Measurements from ENCODE around the gene ANGEL2.
"Not testable (repeated sequence)": the region's sequence is repeated elsewhere in the genome, so short reads cannot be mapped to it uniquely, and the experiment has no call there.

The ANGEL2 gene

DNA sequence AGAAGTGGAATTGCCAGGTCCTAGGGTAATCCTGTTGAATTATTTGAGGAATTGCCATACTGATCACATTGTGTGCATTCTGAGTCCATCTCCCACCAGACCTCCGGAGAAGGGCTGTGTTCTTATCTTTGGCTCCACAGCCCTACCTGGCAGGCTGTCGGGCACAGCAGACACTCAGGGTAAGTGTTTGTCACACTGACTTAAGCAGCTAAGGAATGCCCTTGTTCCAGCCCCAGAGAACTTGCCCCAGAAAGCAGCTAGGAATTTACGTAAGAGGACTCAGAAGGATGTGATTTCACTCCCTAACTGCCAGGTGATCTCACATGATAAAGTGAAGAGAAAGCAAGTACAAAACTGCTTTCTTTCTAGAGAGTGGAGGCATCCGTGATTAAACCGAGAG is 44.4 kb downstream of the ANGEL2 start:
- peaks cover 85% of the 10 kb centered on the region for H3K36me3 ChIP-seq (ENCODE audit: control insufficient read depth, low read depth, low read length)
- no peak overlapping the region for H3K9ac ChIP-seq (ENCODE audit: low read length)
- H3K27ac ChIP-seq (ENCODE audit: low read length): no peak overlapping the region
- no peaks in the 10 kb centered on the region for H3K27me3 ChIP-seq (ENCODE audit: control insufficient read depth, insufficient read depth, low read length)
- H3K4me3 ChIP-seq (ENCODE audit: low read length): no peak overlapping the region
- H3K4me1 ChIP-seq (ENCODE audit: control insufficient read depth, low read depth, low read length): peaks cover 19% of the 10 kb centered on the region
- H3K9me3 ChIP-seq (ENCODE audit: control insufficient read depth, low read depth, low read length): no peaks in the 10 kb centered on the region

DNA sequence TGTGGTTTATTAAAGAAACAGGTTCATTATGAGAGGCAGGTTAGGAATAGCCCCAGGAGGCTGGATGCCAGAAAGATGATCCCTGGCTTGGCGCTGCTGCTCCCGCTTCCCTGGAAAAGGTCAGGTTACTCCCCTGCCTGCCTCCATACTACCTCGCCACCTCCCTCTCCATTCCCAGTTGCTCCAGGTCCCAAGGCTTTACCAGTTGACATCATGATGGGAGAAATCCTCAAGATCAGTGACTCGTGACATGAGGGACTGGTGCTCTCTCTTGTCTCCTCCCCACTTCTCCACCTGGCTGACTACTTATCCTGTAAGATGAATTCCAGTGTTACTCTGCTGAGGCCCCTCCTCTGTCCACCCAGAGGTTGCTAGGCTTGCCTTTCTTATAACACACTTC is 45.6 kb downstream of the ANGEL2 start:
- Histone ChIP-seq H3K36me3 (ENCODE audit: control insufficient read depth, low read depth, low read length) (peaks cover 82% of the 10 kb centered on the region), H3K9me3 (ENCODE audit: control insufficient read depth, low read depth, low read length) (no peaks in the 10 kb centered on the region), H3K9ac (ENCODE audit: low read length) (no peak overlapping the region), H3K27ac (ENCODE audit: low read length) (peak overlapping the region; percentile 3), H3K4me1 (ENCODE audit: control insufficient read depth, low read depth, low read length) (peaks cover 19% of the 10 kb centered on the region), H3K4me3 (ENCODE audit: low read length) (no peak overlapping the region), H3K27me3 (ENCODE audit: control insufficient read depth, insufficient read depth, low read length) (no peaks in the 10 kb centered on the region)

GRCh38 chr1:212968368-212968863 is 47.3 kb downstream of the ANGEL2 start:
- Histone ChIP-seq H3K9me3 (ENCODE audit: control insufficient read depth, low read depth, low read length) (no peaks in the 10 kb centered on the region), H3K27ac (ENCODE audit: low read length) (peak overlapping the region; percentile 42), H3K9ac (ENCODE audit: low read length) (peak overlapping the region; percentile 6), H3K4me3 (ENCODE audit: low read length) (no peak overlapping the region), H3K27me3 (ENCODE audit: control insufficient read depth, insufficient read depth, low read length) (no peaks in the 10 kb centered on the region), H3K36me3 (ENCODE audit: control insufficient read depth, low read depth, low read length) (peaks cover 80% of the 10 kb centered on the region), H3K4me1 (ENCODE audit: control insufficient read depth, low read depth, low read length) (peaks cover 19% of the 10 kb centered on the region)

DNA sequence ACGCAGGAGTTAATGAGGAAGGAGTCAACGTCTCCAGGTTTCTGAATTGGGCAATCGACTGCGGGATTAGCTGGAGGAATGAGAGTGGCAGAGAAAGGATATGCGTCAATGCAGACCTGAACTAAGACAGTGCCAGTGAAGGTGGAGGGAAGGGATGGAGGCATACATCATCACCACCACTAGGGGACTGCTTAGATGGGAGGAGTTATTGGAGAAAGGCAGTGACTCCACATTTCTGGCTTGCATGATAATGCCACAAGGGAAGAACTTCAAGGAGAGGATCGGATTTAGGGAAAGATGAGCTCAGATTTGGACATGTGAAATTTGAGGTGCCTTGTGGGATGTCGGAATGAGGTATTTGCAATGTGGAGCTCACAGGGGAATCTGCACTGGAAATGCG is 47.9 kb downstream of the ANGEL2 start:
- Histone ChIP-seq H3K27ac (ENCODE audit: low read length) (peak overlapping the region; percentile 42), H3K9ac (ENCODE audit: low read length) (peak overlapping the region; percentile 6), H3K27me3 (ENCODE audit: control insufficient read depth, insufficient read depth, low read length) (no peaks in the 10 kb centered on the region), H3K9me3 (ENCODE audit: control insufficient read depth, low read depth, low read length) (no peaks in the 10 kb centered on the region), H3K4me3 (ENCODE audit: low read length) (no peak overlapping the region), H3K4me1 (ENCODE audit: control insufficient read depth, low read depth, low read length) (peaks cover 19% of the 10 kb centered on the region), H3K36me3 (ENCODE audit: control insufficient read depth, low read depth, low read length) (peaks cover 80% of the 10 kb centered on the region)

- H3K27ac ChIP-seq (ENCODE audit: low read length): no peak overlapping the region
- no peak overlapping the region for H3K9ac ChIP-seq (ENCODE audit: low read length)
- no peaks in the 10 kb centered on the region for H3K27me3 ChIP-seq (ENCODE audit: control insufficient read depth, insufficient read depth, low read length)
- H3K36me3 ChIP-seq (ENCODE audit: control insufficient read depth, low read depth, low read length): peaks cover 80% of the 10 kb centered on the region
- no peaks in the 10 kb centered on the region for H3K9me3 ChIP-seq (ENCODE audit: control insufficient read depth, low read depth, low read length)
- peaks cover 19% of the 10 kb centered on the region for H3K4me1 ChIP-seq (ENCODE audit: control insufficient read depth, low read depth, low read length)
- no peak overlapping the region for H3K4me3 ChIP-seq (ENCODE audit: low read length)
Measured at GRCh38 chr1:212966616-212967015, 49.1 kb downstream of the ANGEL2 start.

GRCh38 chr1:212964993-212965392 is 50.7 kb downstream of the ANGEL2 start:
- not testable (repeated sequence) for H3K27me3 ChIP-seq (ENCODE audit: control insufficient read depth, insufficient read depth, low read length); H3K9ac ChIP-seq (ENCODE audit: low read length); H3K27ac ChIP-seq (ENCODE audit: low read length); H3K4me3 ChIP-seq (ENCODE audit: low read length); H3K9me3 ChIP-seq (ENCODE audit: control insufficient read depth, low read depth, low read length)
- peaks cover 19% of the 10 kb centered on the region for H3K4me1 ChIP-seq (ENCODE audit: control insufficient read depth, low read depth, low read length)
- peaks cover 82% of the 10 kb centered on the region for H3K36me3 ChIP-seq (ENCODE audit: control insufficient read depth, low read depth, low read length)

DNA sequence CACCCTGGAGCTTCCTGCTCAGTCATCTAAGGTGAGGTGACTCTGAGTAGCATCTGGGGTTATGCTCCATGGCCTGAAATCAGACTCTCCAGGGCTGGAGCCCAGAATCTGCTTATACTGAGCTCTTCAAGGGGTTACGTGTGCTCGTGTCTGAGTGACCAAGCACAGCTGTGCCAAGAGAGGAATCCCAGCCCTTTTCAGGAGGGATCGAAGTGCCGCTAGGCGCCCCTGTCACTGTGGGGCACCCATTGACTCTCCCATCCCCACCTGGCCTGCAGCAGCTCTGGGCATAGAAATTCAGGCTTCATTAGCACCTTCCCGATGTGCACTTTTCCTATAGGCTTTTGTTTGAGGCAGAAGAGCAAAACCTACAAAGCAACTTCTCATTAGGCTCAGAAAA is 51.6 kb downstream of the ANGEL2 start:
- H3K9me3 ChIP-seq (ENCODE audit: control insufficient read depth, low read depth, low read length): no peaks in the 10 kb centered on the region
- no peak overlapping the region for H3K9ac ChIP-seq (ENCODE audit: low read length)
- H3K27me3 ChIP-seq (ENCODE audit: control insufficient read depth, insufficient read depth, low read length): no peaks in the 10 kb centered on the region
- no peak overlapping the region for H3K4me3 ChIP-seq (ENCODE audit: low read length)
- H3K36me3 ChIP-seq (ENCODE audit: control insufficient read depth, low read depth, low read length): peaks cover 86% of the 10 kb centered on the region
- H3K27ac ChIP-seq (ENCODE audit: low read length): no peak overlapping the region
- peaks cover 19% of the 10 kb centered on the region for H3K4me1 ChIP-seq (ENCODE audit: control insufficient read depth, low read depth, low read length)

- Histone ChIP-seq H3K9ac (ENCODE audit: low read length) (no peak overlapping the region), H3K9me3 (ENCODE audit: control insufficient read depth, low read depth, low read length) (no peaks in the 10 kb centered on the region), H3K36me3 (ENCODE audit: control insufficient read depth, low read depth, low read length) (peaks cover 91% of the 10 kb centered on the region), H3K4me1 (ENCODE audit: control insufficient read depth, low read depth, low read length) (peaks cover 5% of the 10 kb centered on the region), H3K27me3 (ENCODE audit: control insufficient read depth, insufficient read depth, low read length) (no peaks in the 10 kb centered on the region), H3K27ac (ENCODE audit: low read length) (no peak overlapping the region), H3K4me3 (ENCODE audit: low read length) (no peak overlapping the region)
Measured at GRCh38 chr1:212962509-212962908, 53.2 kb downstream of the ANGEL2 start.

DNA sequence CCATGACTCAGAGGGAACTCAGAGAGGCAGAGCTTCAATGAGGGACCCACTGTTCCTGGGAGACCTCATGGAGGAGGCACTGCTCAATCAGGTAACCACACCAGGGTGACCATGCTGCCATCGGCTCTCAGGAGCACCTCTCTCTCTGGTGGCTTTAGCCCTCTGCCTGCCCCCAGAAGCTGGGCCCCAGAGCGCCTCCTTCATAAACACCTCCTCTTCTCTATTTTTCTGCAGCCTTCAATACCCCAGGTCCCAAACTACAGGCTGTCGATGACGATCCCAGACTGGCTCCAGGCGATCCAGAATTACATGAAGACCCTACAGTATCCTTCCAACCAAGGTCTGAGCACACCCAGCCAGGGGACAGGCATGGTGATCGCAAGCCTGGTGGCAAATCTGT is 54.7 kb downstream of the ANGEL2 start:
- Histone ChIP-seq H3K36me3 (ENCODE audit: control insufficient read depth, low read depth, low read length) (peaks cover 92% of the 10 kb centered on the region), H3K27ac (ENCODE audit: low read length) (no peak overlapping the region), H3K9ac (ENCODE audit: low read length) (no peak overlapping the region), H3K4me3 (ENCODE audit: low read length) (no peak overlapping the region), H3K27me3 (ENCODE audit: control insufficient read depth, insufficient read depth, low read length) (no peaks in the 10 kb centered on the region), H3K4me1 (ENCODE audit: control insufficient read depth, low read depth, low read length) (no peaks in the 10 kb centered on the region), H3K9me3 (ENCODE audit: control insufficient read depth, low read depth, low read length) (no peaks in the 10 kb centered on the region)

DNA sequence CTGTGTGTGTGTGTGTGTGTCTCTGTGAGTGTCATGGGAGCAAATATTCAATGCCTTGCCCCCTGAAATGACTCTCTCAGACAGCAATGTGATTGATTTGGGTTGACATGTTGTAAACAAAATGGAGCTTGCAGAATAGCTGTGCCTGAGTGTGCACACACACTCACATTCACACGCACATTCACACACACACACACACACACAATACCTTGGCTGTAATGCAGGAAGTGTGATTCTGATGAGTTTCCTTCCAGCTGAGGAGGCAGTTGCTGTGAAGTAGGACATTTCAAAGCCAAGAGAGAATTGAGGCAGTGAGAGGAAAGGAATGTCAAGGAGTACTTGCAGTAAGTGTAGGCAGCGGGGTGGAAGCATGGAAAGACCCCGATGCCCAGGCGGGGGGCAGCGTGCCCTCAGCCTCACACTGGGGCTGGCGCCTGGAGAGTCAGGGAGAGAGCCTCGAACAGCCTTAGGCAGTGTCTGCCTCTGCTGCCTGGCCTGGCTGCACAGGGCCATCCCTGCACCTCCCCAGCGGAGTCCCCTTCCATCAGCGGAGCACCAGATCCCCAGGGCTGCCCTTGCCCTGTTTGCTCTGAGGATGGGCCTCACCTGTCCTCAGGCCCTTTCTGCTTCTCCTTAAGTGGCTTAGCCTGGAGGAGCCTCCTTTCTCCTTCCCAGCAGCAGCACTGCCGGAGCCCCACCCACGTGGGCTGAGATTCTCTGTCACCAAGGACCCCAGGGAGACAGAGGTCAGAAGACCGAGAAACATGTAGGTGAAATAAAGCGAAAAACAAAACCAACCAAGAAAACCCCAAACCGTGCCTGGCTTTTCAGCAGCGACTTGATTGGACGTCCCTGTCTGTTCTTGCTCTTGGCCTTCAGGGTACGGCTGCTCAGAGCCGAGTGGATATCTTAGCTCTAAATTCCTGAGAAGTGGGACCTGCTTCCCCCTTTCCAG is 56.1 kb downstream of the ANGEL2 start:
- Histone ChIP-seq H3K9me3 (ENCODE audit: control insufficient read depth, low read depth, low read length) (no peaks in the 10 kb centered on the region), H3K4me3 (ENCODE audit: low read length) (no peak overlapping the region), H3K27ac (ENCODE audit: low read length) (no peak overlapping the region), H3K36me3 (ENCODE audit: control insufficient read depth, low read depth, low read length) (peaks cover 95% of the 10 kb centered on the region), H3K9ac (ENCODE audit: low read length) (no peak overlapping the region), H3K27me3 (ENCODE audit: control insufficient read depth, insufficient read depth, low read length) (no peaks in the 10 kb centered on the region), H3K4me1 (ENCODE audit: control insufficient read depth, low read depth, low read length) (peaks cover 6% of the 10 kb centered on the region)

DNA sequence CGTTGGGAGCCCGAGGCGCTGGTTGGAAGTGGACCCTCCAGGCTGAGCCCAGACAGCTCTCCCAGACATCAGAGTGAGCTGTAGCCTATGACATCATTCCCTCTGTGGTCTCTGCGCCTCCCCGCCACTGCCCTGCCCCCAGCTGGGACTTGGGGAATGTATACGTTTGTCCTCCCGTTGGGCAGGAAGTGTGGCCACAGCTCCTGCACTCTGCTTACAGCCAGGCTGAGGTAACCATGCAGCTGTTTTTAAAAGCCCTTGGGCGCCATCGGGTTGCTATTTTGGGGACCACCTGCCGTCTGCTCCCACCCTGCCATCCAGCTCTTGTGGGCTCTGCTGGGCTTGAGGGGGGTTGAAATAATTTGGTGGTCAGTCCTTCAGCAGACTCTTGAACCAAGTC is 57.5 kb downstream of the ANGEL2 start:
- H3K9me3 ChIP-seq (ENCODE audit: control insufficient read depth, low read depth, low read length): no peaks in the 10 kb centered on the region
- H3K27me3 ChIP-seq (ENCODE audit: control insufficient read depth, insufficient read depth, low read length): no peaks in the 10 kb centered on the region
- H3K27ac ChIP-seq (ENCODE audit: low read length): no peak overlapping the region
- H3K9ac ChIP-seq (ENCODE audit: low read length): no peak overlapping the region
- peaks cover 95% of the 10 kb centered on the region for H3K36me3 ChIP-seq (ENCODE audit: control insufficient read depth, low read depth, low read length)
- H3K4me1 ChIP-seq (ENCODE audit: control insufficient read depth, low read depth, low read length): peaks cover 6% of the 10 kb centered on the region
- H3K4me3 ChIP-seq (ENCODE audit: low read length): no peak overlapping the region

DNA sequence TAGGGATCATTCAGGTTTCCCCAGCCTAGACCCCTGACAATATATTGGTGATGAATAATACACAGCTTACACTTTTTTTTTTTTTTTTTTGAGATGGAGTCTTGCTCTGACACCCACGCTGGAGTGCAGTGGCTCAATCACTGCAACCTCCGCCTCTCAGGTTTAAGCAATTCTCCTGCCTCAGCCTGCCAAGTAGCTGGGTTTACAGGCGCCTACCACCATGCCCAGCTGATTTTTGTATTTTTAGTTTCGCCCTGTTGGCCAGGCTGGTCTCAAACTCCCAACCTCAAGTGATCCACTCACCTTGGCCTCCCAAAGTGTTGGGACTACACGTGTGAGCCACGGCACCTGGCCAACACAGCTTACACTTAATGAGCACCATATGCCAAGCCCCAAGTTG is 58.1 kb downstream of the ANGEL2 start:
- Histone ChIP-seq H3K9ac (ENCODE audit: low read length) (no peak overlapping the region), H3K27me3 (ENCODE audit: control insufficient read depth, insufficient read depth, low read length) (no peaks in the 10 kb centered on the region), H3K4me3 (ENCODE audit: low read length) (no peak overlapping the region), H3K27ac (ENCODE audit: low read length) (no peak overlapping the region), H3K36me3 (ENCODE audit: control insufficient read depth, low read depth, low read length) (peaks cover 95% of the 10 kb centered on the region), H3K4me1 (ENCODE audit: control insufficient read depth, low read depth, low read length) (peaks cover 10% of the 10 kb centered on the region), H3K9me3 (ENCODE audit: control insufficient read depth, low read depth, low read length) (no peaks in the 10 kb centered on the region)
